ENCODE data around the gene RNLS.

Gene RNLS

DNA sequence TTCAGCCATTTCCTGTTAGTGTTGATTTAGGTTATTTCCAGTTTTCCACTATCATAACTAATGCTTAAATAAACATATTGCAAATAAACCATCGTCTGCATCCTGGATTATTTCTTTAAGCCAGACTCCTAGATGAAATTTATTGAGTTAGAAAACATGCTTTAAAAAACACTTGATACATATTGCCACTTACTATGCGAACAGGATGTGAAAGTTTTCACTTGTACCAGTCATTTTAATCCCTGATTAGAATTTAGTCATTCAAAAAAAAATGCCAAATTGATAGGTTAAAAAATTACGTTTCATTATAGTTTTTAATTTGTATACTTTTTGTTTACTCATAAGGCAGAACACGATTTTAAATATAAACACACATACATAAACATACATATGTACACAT lies 309.6 kb downstream of the RNLS start:
- H3K27ac ChIP-seq (ENCODE audit: extremely low read depth, low read depth, low read length): no peak overlapping the region
- no peak for TF ChIP-seq KLF7 (tag by site-specific recombination; IDR thresholded peaks at IDR 0.05; ENCODE audit: borderline replicate concordance)
- TF ChIP-seq ZNF596 (tag by site-specific recombination; IDR thresholded peaks at IDR 0.05): no peak
- no peak for TF ChIP-seq ZNF140 (tag by site-specific recombination; IDR thresholded peaks at IDR 0.05)
- no peak for TF ChIP-seq KLF1 (tag by site-specific recombination; IDR thresholded peaks at IDR 0.05)
- no peaks in the 10 kb centered on the region for H3K36me3 ChIP-seq (ENCODE audit: control insufficient read depth in 2 of 2, insufficient read depth in 1 of 2, low read length in 2 of 2)
- CTCF ChIA-PET: no interaction called here
- H3K9me3 ChIP-seq (ENCODE audit: control insufficient read depth, insufficient read depth, low read depth, low read length): no peaks in the 10 kb centered on the region
- H3K4me3 ChIP-seq (ENCODE audit: low read depth, low read length): no peak overlapping the region
- POLR2A ChIA-PET: no interaction called here
- H3K4me1 ChIP-seq (ENCODE audit: control insufficient read depth, insufficient read depth, low read length): peaks cover 3% of the 10 kb centered on the region; the same call in 1 of the 2 replicates

DNA sequence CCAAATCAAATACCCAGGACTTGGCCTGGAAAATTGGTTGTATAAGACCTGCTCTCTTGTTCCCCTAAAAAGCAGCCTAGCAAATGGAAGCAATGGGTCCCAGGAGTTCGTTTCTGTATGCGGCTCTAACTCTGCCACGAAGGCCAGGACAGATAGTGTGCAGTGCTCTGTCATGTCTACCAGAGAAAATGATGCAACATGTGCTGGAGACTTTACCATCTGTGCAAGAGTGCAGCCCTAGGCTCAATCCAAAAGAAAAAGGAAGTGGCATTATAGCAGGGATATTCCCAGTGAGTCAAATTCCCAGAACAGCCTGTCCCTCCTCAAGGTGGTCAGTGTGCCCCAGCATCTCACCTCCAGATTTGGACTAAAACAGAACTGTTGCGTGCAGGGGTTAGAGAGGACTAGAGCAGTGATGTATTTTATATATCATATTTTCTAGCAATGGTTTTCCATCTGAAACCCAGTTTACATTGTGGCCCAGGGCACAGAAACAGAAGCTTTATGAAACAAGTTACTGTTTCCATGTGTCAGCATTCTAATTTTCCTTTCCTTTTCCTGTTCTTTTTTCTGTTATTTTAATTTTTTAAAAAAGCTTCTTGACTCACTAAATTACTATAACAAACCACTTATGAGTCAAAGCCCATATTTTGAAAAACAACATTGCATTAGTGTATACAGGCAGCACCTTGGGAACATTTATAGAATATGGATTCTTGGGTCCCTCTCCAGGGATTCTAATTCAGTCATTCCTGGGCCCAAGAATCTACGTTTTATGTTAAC lies 311.2 kb downstream of the RNLS start:
- H3K9me3 ChIP-seq (ENCODE audit: control insufficient read depth, insufficient read depth, low read depth, low read length): no peaks in the 10 kb centered on the region
- H3K4me1 ChIP-seq (ENCODE audit: control insufficient read depth, insufficient read depth, low read length): peaks cover 3% of the 10 kb centered on the region; the same call in 1 of the 2 replicates
- TF ChIP-seq ZNF624 (tag by site-specific recombination; IDR thresholded peaks at IDR 0.05) (no peak), ZBTB7A (tag by site-specific recombination; IDR thresholded peaks at IDR 0.05; ENCODE audit: low read depth) (no peak), ZNF114 (tag by site-specific recombination; IDR thresholded peaks at IDR 0.05) (no peak), ZNF776 (tag by site-specific recombination; IDR thresholded peaks at IDR 0.05; ENCODE audit: borderline replicate concordance) (no peak), HOXD13 (CRISPR knock-in tag; IDR thresholded peaks at IDR 0.05; ENCODE audit: borderline replicate concordance) (no peak), ZNF561 (tag by site-specific recombination; IDR thresholded peaks at IDR 0.05; ENCODE audit: borderline replicate concordance) (no peak), PBX3 (CRISPR knock-in tag; IDR thresholded peaks at IDR 0.05) (no peak), ZNF501 (tag by site-specific recombination; IDR thresholded peaks at IDR 0.05) (no peak)
- TF ChIP-seq, protein P1, sequence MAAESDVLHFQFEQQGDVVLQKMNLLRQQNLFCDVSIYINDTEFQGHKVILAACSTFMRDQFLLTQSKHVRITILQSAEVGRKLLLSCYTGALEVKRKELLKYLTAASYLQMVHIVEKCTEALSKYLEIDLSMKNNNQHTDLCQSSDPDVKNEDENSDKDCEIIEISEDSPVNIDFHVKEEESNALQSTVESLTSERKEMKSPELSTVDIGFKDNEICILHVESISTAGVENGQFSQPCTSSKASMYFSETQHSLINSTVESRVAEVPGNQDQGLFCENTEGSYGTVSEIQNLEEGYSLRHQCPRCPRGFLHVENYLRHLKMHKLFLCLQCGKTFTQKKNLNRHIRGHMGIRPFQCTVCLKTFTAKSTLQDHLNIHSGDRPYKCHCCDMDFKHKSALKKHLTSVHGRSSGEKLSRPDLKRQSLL (tag by site-specific recombination; IDR thresholded peaks at IDR 0.05): no peak
- TF ChIP-seq, protein P2, sequence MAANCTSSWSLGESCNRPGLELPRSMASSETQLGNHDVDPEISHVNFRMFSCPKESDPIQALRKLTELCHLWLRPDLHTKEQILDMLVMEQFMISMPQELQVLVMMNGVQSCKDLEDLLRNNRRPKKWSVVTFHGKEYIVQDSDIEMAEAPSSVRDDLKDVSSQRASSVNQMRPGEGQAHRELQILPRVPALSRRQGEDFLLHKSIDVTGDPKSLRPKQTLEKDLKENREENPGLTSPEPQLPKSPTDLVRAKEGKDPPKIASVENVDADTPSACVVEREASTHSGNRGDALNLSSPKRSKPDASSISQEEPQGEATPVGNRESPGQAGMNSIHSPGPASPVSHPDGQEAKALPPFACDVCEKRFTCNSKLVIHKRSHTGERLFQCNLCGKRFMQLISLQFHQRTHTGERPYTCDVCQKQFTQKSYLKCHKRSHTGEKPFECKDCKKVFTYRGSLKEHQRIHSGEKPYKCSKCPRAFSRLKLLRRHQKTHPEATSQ (tag by site-specific recombination; IDR thresholded peaks at IDR 0.05): no peak
- TF ChIP-seq, protein P3, sequence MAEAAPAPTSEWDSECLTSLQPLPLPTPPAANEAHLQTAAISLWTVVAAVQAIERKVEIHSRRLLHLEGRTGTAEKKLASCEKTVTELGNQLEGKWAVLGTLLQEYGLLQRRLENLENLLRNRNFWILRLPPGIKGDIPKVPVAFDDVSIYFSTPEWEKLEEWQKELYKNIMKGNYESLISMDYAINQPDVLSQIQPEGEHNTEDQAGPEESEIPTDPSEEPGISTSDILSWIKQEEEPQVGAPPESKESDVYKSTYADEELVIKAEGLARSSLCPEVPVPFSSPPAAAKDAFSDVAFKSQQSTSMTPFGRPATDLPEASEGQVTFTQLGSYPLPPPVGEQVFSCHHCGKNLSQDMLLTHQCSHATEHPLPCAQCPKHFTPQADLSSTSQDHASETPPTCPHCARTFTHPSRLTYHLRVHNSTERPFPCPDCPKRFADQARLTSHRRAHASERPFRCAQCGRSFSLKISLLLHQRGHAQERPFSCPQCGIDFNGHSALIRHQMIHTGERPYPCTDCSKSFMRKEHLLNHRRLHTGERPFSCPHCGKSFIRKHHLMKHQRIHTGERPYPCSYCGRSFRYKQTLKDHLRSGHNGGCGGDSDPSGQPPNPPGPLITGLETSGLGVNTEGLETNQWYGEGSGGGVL (tag by site-specific recombination; IDR thresholded peaks at IDR 0.05): no peak
- H3K4me3 ChIP-seq (ENCODE audit: low read depth, low read length): no peak overlapping the region
- ChIA-PET CTCF (interaction anchor here (0.7 kb wide), 1 partner anchor 9 kb away, joined by 3 read pairs; no protein-coding TSS in a partner anchor), POLR2A (no interaction called here)
- no peaks in the 10 kb centered on the region for H3K36me3 ChIP-seq (ENCODE audit: control insufficient read depth in 2 of 2, insufficient read depth in 1 of 2, low read length in 2 of 2)
- no peak overlapping the region for H3K27ac ChIP-seq (ENCODE audit: extremely low read depth, low read depth, low read length)
